IPS-18c (cell line): Measurements from ENCODE around the gene CCDC181.

Source experiments
- H3K4me3 ChIP-seq: 2 replicates; pipeline ENCODE4 v1.7.0; 2013; ENCODE audit warnings: low read depth, mild to moderate bottlenecking, low read length, moderate library complexity; ENCODE audit not compliant: insufficient read depth
- H3K9me3 ChIP-seq: one replicate; pipeline ENCODE4 v1.6.1; 2013; ENCODE audit warnings: mild to moderate bottlenecking, low read length, moderate library complexity; ENCODE audit not compliant: control insufficient read depth, insufficient read depth

Gene CCDC181

DNA sequence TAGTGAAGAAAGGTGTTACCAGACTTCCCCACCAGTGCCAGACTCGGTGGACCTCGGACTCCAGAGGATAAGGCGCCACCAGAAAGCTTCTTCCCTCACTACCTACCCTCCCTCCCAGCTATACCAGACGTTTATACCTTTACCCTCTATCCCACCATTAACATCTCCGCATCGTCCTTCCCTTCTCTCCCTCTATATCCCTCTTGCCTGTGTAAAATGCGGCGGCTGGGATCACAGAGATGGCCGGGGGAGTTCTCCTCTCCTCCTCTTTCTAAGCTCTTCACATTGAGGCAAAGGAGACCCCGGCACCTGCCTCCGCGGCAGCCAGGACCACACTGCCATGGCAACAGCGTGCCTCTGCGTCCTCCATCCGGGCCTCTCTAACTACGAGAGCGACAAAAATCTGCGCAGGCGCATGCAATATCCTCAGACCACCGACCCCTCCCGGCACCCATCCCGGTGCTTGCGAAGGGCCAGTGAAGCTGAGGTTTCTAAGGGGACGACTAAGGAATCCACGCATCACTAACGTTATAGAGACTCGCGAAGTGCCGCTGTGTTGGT lies at the start of gene CCDC181:
Gene CCDC181, minus strand, starts transcription at position 394 of the 561 bp plus-strand sequence. CDS start 2,547 bp downstream, outside the sequence.
- Histone ChIP-seq H3K4me3 (peak within 1 kb of the TSS; percentile 60), H3K9me3 (no peaks in the 10 kb centered on the region)

DNA sequence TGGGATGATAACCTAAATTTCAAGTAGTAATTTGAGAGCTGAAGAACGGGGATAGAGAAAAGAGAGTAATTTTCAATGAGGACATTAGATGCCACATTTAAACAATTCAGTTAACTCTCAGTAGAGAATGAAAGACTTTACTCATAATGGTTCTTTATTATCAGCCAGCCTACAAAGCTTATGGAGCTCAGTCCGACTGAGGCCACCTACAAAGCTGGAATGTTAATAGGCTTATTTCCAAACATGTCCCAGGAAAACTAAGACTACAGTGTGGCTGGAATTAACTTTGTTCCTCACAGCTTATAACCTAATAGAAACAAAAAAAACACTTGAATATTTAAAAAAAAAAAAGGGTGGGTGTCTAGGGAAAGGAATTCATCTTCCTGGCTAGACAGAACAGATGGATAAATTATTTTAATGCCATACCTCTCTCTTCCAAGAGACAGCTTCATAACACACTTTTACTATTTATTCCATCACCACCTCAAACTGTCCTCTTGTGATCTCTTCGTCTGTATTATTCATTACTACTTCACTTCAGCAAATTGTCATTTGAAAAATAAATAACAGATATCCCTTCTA lies 48.6 kb upstream of the CCDC181 start:
- Histone ChIP-seq H3K4me3 (no peak overlapping the region), H3K9me3 (no peaks in the 10 kb centered on the region)

DNA sequence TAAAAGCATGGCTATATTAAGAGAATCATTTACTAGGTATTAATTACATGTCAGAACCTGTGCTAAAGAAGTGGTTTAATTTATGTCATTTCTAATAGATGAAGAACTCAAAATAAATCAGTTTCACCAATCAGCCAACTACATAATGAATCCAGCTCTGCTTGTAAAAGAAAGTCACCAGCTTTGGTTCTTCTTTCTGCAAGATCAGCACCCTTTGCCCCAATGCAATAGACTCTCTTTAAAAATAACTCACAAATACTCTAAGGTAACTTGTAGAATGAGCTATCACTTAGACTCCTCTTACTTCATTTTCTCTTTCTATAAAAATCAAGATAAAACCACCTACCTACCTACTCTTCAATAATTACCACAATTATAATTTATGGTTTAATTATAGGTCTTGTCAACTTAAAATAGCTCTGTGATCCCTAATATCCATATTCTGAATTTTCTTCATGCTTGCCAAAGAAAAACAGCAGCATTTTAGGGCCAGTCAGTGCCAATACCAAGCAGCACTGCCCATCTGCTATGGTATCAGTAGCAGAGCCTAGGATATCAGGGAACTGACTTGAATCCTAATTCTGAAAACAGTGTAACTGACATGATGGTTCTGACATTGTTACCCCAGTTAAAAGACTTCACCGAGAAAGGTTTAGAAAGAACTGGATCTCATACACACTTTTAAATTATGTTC lies 47.2 kb upstream of the CCDC181 start:
- H3K9me3 ChIP-seq: no peaks in the 10 kb centered on the region
- H3K4me3 ChIP-seq: no peak overlapping the region

DNA sequence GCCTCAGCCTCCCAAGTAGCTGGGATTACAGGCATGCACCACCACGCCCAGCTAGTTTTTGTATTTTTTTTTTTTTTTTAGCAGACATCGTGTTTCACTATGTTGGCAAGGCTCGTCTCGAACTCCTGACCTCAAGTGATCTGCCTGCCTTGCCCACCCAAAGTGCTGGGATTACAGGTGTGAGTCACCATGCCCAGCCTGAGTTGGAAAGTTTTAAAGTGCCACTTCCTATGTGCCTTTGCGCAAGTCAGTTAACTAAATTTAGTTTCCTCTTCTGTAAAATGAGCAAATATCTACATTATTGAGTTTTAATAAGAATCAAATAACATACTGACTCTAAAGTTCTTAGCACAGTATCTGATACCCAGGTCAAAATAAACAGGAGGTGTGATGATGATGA lies 46.1 kb upstream of the CCDC181 start:
- Histone ChIP-seq H3K9me3 (no peaks in the 10 kb centered on the region), H3K4me3 (no peak overlapping the region)

DNA sequence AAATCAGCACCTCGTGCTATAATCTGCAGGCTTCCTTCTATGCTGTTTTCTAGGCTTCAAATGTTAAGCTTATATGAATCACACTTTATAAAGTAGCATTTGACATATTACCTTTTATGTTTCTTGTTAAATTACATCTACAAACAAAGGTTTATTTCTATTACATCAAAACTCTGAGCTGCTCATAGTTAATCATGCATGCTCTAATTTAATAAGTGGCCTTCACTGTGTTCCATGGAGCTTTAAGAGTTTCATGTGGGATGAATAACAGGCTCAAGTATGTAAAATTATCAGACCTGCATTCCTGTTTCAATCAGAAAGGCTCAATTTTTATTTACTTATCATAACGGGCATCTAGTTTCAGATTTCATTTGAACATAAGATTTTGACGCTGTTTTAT lies 45.5 kb upstream of the CCDC181 start:
- Histone ChIP-seq H3K4me3 (no peak overlapping the region), H3K9me3 (no peaks in the 10 kb centered on the region)

DNA sequence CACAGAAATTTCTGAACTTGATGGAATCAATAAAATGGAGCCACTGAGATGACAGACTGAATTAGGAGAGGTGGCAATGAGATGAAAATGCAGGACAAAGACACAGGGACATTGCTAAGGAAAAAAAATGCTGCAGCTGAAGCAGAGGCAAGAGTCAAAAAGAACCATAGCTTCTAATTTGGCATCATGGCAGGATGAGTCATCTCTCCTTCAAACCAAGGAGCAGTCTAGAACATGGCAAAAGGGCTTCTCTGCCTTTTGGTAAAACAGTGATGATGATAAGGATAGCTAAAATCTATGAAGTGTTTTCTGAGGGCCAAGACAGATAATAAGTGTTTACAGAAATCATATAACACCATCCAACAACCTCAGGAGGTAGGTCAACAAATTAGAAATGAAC lies 41.7 kb upstream of the CCDC181 start:
- no peaks in the 10 kb centered on the region for H3K9me3 ChIP-seq
- H3K4me3 ChIP-seq: no peak overlapping the region

DNA sequence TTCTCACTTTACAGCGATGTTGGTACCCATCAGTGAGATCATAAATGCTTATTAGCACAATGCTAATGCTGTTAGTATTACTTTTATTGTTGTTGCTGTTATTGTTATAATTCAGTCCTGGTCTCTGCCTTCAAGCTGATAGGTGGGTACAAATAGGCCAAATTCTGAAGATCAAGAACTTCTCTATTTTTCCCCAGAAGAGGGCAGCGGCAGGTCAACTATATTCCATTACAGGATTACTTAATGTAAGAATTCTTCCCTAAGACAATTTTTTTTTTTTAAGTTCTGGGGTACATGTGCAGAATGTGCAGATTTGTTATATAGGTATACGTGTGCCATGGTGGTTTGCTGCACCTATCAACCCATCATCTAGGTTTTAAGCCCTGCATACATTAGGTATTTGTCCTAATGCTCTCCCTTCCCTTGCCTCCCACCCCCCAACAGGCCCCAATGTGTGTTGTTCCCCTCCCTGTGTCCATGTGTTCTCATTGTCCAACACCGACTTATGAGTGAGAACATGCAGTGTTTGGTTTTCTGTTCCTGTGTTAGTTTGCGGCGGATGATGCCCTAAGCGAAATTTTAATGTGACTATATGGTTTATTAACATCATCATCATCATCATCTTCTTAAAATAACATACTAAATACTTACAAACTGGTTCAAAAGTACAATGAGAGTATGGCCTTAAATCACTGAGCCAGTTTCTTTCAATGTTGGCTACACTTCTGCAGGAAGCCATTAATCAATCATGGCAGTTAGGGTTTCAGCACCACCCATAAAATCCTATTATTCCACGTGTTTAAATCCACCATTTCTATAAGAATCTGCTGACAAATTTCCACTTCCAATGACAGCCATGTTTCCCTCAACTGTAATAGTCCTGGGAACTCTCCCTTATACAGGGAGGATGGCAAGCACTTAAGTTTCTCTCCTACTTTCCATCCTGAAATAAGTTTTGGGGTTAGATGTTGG lies 39.3 kb upstream of the CCDC181 start:
- no peaks in the 10 kb centered on the region for H3K9me3 ChIP-seq
- H3K4me3 ChIP-seq: no peak overlapping the region

DNA sequence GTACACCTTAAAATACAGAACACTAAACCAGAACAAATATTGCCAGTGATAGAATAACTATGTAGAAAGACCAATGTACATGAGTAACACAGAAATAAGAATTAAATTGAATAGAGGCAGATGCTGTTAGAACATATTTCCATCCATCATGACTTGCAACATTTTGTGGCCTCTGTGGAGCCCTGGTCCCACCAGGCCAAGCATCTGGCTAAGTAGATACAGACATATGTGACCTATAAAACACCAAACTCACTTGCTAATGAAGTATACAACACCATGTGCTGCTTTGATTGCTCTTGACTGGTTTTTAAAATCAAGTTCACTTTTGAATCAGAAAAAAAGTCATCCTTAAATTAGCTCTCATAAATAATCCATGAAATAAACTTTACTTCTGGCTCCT lies 38.0 kb upstream of the CCDC181 start:
- H3K9me3 ChIP-seq: no peaks in the 10 kb centered on the region
- H3K4me3 ChIP-seq: no peak overlapping the region

DNA sequence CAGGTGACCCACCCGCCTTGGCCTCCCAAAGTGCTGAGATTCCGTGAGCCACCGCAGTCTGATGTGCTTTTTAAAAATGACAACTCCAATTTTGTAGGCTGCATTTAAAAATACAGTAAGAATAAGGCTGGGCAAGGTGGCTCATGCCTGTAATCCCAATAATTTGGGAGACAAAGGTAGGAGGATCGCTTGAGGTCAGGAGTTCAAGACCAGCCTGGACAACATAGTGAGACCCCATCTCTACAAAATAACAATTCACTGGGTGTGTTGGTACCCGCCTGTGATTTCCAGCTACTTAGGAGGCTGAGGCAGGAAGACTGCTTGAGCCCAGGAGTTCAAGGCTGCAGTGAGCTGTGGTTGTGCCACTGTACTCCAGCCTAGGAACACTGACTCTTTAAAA lies 35.1 kb upstream of the CCDC181 start:
- no peaks in the 10 kb centered on the region for H3K9me3 ChIP-seq
- no peak overlapping the region for H3K4me3 ChIP-seq

DNA sequence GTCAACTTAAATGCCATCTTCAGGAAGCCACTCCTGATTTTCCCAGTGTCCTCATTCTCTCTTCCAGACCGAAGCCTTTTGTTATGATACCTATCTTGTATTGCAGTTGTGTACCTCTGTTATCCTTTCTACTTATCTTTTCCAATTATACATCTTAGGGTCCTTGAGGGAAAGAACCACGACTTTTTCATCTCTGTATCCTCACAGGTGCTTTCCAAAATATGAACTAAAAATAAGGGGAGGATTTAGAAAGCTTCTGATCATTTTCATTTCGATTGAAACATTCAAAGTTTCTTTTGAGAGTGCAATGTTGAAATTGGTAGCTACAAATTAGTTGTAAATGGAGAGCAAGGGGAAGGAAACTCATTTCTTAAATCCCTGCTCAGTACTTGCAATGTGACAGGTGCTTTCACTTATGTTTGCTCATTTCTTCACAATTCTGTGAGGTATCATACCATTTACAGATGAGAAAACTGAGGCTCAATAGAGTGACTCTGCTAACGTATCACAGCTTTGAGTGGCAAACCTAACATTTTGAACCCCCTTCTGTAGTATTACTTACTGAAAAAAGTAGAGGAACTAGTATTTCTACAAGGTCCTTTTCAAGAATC lies 34.2 kb upstream of the CCDC181 start:
- Histone ChIP-seq H3K4me3 (no peak overlapping the region), H3K9me3 (no peaks in the 10 kb centered on the region)

DNA sequence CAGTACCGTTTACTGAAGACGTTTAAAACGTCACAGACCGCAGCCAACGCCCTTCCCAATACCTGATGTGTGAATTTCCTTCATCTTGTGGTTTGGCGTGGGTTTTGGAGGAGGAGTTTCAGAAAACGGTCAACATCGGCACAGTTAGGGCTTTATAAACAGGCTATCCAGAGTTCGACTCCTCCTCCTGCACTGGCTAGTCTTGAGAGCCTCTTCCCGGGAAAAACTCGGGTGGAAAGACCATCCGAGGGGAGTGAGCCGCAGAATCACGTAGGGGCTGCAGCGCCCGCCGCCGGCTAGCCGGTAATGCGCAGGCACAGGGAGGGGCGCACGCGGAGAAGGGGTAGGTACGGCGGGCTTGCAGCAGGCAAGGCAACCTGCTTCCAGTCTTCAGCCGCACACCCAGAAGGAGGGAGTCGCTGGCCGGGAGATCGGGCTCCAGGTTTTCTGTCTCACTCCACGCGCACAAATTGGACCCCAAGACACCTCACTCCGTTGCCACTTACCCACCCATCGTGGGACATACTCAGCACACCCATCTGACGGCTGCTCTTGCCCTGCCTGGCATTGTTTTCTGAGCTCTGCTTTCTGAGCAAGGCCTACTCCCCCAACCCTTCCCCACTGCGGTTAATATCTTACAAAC lies 33.0 kb upstream of the CCDC181 start:
- no peak overlapping the region for H3K4me3 ChIP-seq

DNA sequence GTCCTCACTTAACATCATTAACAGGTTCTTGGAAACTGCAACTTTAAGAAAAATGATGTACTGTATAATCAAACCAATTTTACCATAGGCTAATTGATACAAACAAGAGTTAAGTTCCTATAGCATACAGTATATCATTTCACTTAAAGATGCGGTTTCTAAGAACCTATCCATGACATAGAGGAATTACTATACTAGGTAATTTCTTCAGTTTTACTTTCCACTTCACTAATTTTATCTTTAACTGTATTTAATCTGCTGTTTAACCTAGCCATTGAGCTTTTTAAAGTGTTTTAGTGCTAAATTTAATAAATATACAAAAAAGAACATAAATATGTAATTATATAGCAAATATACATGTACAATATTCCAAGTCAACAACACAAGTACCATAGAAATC lies 30.2 kb upstream of the CCDC181 start:
- H3K4me3 ChIP-seq: no peak overlapping the region

More for the DNA sequence above, 33.0 kb upstream of the CCDC181 start:
- H3K9me3 ChIP-seq: no peaks in the 10 kb centered on the region

DNA sequence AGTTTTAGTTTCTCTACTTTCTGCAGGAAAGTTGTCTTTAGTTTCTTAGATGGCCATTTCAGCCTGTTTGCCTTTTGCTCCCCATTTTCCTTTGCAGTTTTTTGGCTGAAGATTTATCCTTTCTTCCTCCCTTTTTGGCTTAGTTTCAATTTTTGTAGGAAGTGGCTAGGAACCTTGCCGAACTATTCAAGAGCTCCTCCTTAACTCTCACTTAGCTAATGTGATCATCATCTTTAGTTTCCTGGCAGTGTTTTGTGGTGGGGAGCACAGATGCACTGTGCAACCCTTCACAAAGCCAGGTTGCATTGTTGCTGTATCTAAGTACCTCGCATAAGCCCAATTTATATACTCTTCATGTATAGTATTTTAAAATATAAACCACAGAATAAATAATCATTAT lies 28.8 kb upstream of the CCDC181 start:
- no peaks in the 10 kb centered on the region for H3K9me3 ChIP-seq
- no peak overlapping the region for H3K4me3 ChIP-seq

More for the DNA sequence above, 30.2 kb upstream of the CCDC181 start:
- no peaks in the 10 kb centered on the region for H3K9me3 ChIP-seq

DNA sequence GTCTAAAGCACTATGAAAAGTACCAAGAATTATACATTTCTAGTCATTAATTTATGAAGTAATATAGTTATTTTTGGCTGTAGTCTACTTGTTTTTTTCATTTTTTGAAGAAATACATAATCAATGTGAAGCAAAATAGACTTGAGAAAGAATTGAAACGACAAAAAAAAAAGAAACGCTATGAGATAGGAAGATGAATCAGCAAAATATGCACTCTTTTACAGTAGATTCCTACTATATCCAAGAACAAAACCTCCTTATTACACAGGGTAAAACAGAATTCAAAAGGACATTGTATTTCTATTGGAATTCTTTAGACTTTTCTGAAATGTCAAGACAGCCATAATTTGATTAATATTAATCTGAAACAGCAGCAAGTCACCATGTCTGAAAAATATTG lies 25.6 kb upstream of the CCDC181 start:
- Histone ChIP-seq H3K9me3 (no peaks in the 10 kb centered on the region), H3K4me3 (no peak overlapping the region)

DNA sequence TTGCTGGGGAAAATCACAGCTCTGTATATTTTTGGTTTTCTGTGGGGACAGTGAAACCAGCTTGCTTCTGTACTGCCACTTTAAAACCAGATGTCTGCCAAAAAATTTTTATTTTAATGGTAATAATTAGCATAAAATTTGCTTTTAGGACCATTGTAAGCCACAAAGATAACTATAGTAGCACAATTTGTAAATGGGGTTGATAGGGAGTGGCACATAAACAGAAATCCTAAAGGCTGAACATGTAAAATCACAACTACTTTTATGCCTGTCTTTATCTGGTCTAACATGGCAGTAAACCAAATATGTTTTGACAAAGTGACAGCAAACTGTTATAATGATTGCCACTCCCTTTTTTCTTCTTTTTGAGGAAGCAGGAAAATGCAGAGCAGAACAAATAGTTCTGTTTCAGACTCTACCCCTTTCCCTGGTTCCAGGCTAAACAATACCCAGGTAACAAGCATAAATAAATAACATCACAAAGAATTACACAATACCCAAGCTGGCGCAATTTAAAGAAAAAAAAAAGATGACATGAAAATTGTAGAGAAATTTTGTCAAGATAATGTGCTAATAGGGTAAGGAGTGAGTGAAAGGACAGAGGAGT lies 24.0 kb upstream of the CCDC181 start:
- Histone ChIP-seq H3K9me3 (no peaks in the 10 kb centered on the region), H3K4me3 (no peak overlapping the region)

DNA sequence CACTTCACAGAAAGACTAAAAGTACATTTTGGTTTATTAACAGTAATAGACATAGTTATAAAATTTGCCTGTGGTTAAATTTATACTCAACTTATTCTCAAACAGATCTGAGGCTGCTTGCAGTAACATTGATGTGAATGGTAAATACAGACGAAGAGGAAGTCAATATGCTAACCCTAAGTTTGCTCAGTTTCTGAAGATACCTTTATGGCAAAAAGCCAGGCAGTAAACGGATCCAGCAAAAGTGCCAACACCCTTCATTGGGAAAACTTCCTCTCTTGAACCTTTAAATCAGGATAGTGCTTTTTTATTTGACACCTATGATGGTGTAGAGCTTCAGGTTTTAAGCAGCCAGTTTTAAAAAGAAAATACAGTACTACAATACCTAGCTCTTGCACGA lies 16.6 kb upstream of the CCDC181 start:
- H3K9me3 ChIP-seq: no peaks in the 10 kb centered on the region
- H3K4me3 ChIP-seq: no peak overlapping the region
